Middle frontal gyrus (tissue), 1 donor: ENCODE measurements around the gene CNOT2.
A peak's percentile ranks its signal among the peaks of the same experiment; 100 is the strongest.

ENCODE experiments used
- DNase-seq: peaks from one replicate; pipeline ENCODE4 v3.0.0-alpha.2; 2015; ENCODE audit warnings: low spot score; ENCODE audit errors: extremely low spot score

Gene CNOT2

GRCh38 chr12:70242695-70243509 lies at the start of gene CNOT2:
Gene CNOT2, plus strand, starts transcription at chr12:70243433. Its CDS starts 34,794 bp downstream, at chr12:70278227.
- peak; percentile 76 for DNase-seq

GRCh38 chr12:70194076-70194475 lies 49.2 kb upstream of the CNOT2 start:
- DNase-seq: no peak

GRCh38 chr12:70196811-70197281 lies 46.4 kb upstream of the CNOT2 start:
- no peak for DNase-seq

- no peak for DNase-seq
Observed at GRCh38 chr12:70197345-70197744, 45.9 kb upstream of the CNOT2 start.

GRCh38 chr12:70213707-70214106 lies 29.5 kb upstream of the CNOT2 start:
- DNase-seq: no peak

- no peak for DNase-seq
Observed at GRCh38 chr12:70214972-70215617, 28.1 kb upstream of the CNOT2 start.

GRCh38 chr12:70217416-70217815 lies 25.8 kb upstream of the CNOT2 start:
- DNase-seq: no peak

GRCh38 chr12:70221626-70222025 lies 21.6 kb upstream of the CNOT2 start:
- DNase-seq: no peak

GRCh38 chr12:70227911-70228310 lies 15.3 kb upstream of the CNOT2 start:
- DNase-seq: no peak

GRCh38 chr12:70230934-70231606 lies 12.2 kb upstream of the CNOT2 start:
- DNase-seq: no peak

GRCh38 chr12:70236990-70237389 lies 6.2 kb upstream of the CNOT2 start:
- no peak for DNase-seq

GRCh38 chr12:70240673-70241072 lies 2.6 kb upstream of the CNOT2 start:
- no peak for DNase-seq

GRCh38 chr12:70241845-70242244 lies 1.4 kb upstream of the CNOT2 start:
- DNase-seq: no peak

- DNase-seq: peak; percentile 58
Observed at GRCh38 chr12:70243510-70244371, 508 bp downstream of the CNOT2 start.

- DNase-seq: no peak
Observed at GRCh38 chr12:70244409-70244808, 1.2 kb downstream of the CNOT2 start.

- no peak for DNase-seq
Observed at GRCh38 chr12:70245458-70245857, 2.2 kb downstream of the CNOT2 start.

- no peak for DNase-seq
Observed at GRCh38 chr12:70246580-70246979, 3.3 kb downstream of the CNOT2 start.

- no peak for DNase-seq
Observed at GRCh38 chr12:70247653-70248199, 4.5 kb downstream of the CNOT2 start.

GRCh38 chr12:70248876-70249275 lies 5.6 kb downstream of the CNOT2 start:
- no peak for DNase-seq

- DNase-seq: no peak
Observed at GRCh38 chr12:70249903-70250302, 6.7 kb downstream of the CNOT2 start.

GRCh38 chr12:70251226-70251625 lies 8.0 kb downstream of the CNOT2 start:
- DNase-seq: no peak
